Activated CD8-positive, alpha-beta T cell treated with anti-CD3 and anti-CD28 coated beads for 36 hours (primary cell): ENCODE data around the gene FBXL20. TPM values are rescaled to one million over a fixed set of nuclear protein-coding genes. Genes with fewer than 3 reads are reported as not detected.

Source experiments
- ATAC-seq: fragments of 200-7000 bp; cut with Tn5 transposase; one replicate; pipeline ENCODE4 v1.10.0; 2021; ENCODE audit warnings: mild to moderate bottlenecking, moderate library complexity
- CTCF ChIA-PET: fragments of 350-600 bp; sonication (Branson Sonifier 250); formaldehyde crosslinking; loops from one replicate; lab custom pipeline; 2021; ENCODE audit warnings: antibody characterized with exemption; lab: Charles Lee
- POLR2A ChIA-PET: fragments of 350-600 bp; sonication (Branson Sonifier 250); formaldehyde crosslinking; loops from one replicate; lab custom pipeline; 2021; ENCODE audit warnings: antibody characterized with exemption; lab: Charles Lee
- DNase-seq: peaks from one replicate; pipeline ENCODE4 v3.0.0-alpha.2; 2020
- H3K27ac Mint-ChIP-seq: one replicate; pipeline ENCODE4 v1.8.0; 2021; ENCODE audit warnings: mild to moderate bottlenecking, mixed read lengths
- H3K27me3 Mint-ChIP-seq: one replicate; pipeline ENCODE4 v1.8.0; 2021; ENCODE audit warnings: mixed read lengths
- H3K36me3 Mint-ChIP-seq: one replicate; pipeline ENCODE4 v1.8.0; 2021; ENCODE audit warnings: low read depth, mixed read lengths
- H3K4me1 Mint-ChIP-seq: one replicate; pipeline ENCODE4 v1.8.0; 2021; ENCODE audit warnings: low read depth, mixed read lengths
- H3K4me3 Mint-ChIP-seq: one replicate; pipeline ENCODE4 v1.8.0; 2021; ENCODE audit warnings: mild to moderate bottlenecking, moderate library complexity, mixed read lengths
- H3K9me3 Mint-ChIP-seq: one replicate; pipeline ENCODE4 v1.8.0; 2021; ENCODE audit warnings: mixed read lengths
- intact Hi-C: fragments of 100-400 bp; cut with micrococcal nuclease; formaldehyde crosslinking; loops from one replicate; pipeline ENCODE4 v1.10.0; 2022
- total RNA-seq, 2 experiments: library from RNA; stranded (reverse); gene quantifications; one replicate each; pipeline ENCODE4 v1.2.3, GENCODE V29; 2021
- TF ChIP-seq, protein P1 (sequence below): fragments of 200-600 bp; IDR thresholded peaks from one replicate; pipeline ENCODE4 v1.8.0; 2022; ENCODE audit warnings: antibody characterized with exemption, mild to moderate bottlenecking

FBXL20 gene
- total RNA-seq, 2 experiments from 2014 or later: 17.7 to 19.1 TPM

DNA sequence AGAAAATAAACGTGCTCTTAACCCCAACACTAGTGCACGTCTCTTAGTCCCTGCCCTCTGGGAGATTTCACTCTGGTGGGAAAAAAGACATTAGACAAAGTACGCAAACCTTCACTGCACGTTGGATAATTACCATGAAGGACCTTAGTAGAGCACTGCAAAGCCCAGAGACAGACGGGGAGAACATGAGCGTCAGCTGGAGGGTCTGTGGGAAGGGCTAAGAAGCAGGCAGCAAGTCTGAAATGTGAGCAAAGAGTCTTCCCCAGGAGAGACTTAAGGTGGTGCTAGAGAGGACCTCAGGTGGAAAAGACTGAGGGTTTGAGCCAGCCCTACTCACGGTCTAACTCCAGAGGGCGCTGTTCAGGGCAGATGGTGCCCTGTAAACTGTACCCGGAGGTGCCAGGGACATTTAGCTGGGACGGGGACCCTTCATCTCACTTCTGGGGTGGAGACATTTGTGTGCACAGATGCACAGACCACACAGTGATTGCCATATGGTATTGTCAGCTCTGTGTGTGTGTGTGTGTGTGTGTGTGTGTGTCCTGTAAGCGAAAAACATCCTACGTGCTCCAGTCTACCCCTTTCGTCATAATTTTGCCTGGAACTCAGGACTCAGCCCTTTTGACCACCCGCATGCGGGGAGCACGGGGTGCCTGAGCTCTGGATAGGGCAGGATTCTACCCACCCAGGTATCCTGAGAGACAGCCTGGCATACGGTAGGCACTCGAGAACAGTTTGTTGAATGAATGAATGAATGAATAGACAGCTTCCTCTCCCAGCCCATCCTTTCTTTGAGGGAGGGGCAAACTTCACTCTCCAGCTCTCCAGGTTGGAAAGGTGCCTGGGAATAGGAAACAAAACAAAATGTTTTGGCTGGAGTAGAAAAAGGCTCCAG lies 165.6 kb downstream of the FBXL20 start:
- H3K4me3 Mint-ChIP-seq: no peak overlapping the region
- peak; percentile 77 for ATAC-seq
- POLR2A ChIA-PET: interaction anchor here (0.7 to 5.7 kb wide), 6 partner anchors 9 to 168 kb away, joined by 3 to 39 read pairs (median 6); partner anchors contain the start of gene RPL19
- CTCF ChIA-PET: interaction anchor here (0.6 to 10.9 kb wide), 29 partner anchors 11 to 258 kb away, joined by 3 to 516 read pairs (median 4); partner anchors contain the start of genes MED1 and RPL19
- H3K9me3 Mint-ChIP-seq: no peaks in the 10 kb centered on the region
- H3K27me3 Mint-ChIP-seq: peaks cover 2% of the 10 kb centered on the region
- TF ChIP-seq, protein P1, sequence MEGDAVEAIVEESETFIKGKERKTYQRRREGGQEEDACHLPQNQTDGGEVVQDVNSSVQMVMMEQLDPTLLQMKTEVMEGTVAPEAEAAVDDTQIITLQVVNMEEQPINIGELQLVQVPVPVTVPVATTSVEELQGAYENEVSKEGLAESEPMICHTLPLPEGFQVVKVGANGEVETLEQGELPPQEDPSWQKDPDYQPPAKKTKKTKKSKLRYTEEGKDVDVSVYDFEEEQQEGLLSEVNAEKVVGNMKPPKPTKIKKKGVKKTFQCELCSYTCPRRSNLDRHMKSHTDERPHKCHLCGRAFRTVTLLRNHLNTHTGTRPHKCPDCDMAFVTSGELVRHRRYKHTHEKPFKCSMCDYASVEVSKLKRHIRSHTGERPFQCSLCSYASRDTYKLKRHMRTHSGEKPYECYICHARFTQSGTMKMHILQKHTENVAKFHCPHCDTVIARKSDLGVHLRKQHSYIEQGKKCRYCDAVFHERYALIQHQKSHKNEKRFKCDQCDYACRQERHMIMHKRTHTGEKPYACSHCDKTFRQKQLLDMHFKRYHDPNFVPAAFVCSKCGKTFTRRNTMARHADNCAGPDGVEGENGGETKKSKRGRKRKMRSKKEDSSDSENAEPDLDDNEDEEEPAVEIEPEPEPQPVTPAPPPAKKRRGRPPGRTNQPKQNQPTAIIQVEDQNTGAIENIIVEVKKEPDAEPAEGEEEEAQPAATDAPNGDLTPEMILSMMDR: peak; percentile 83
- intact Hi-C loops: no loop called here
- peak; percentile 80 for DNase-seq
- H3K36me3 Mint-ChIP-seq: no peaks in the 10 kb centered on the region
- H3K27ac Mint-ChIP-seq: no peak overlapping the region
- peaks cover 35% of the 10 kb centered on the region for H3K4me1 Mint-ChIP-seq

DNA sequence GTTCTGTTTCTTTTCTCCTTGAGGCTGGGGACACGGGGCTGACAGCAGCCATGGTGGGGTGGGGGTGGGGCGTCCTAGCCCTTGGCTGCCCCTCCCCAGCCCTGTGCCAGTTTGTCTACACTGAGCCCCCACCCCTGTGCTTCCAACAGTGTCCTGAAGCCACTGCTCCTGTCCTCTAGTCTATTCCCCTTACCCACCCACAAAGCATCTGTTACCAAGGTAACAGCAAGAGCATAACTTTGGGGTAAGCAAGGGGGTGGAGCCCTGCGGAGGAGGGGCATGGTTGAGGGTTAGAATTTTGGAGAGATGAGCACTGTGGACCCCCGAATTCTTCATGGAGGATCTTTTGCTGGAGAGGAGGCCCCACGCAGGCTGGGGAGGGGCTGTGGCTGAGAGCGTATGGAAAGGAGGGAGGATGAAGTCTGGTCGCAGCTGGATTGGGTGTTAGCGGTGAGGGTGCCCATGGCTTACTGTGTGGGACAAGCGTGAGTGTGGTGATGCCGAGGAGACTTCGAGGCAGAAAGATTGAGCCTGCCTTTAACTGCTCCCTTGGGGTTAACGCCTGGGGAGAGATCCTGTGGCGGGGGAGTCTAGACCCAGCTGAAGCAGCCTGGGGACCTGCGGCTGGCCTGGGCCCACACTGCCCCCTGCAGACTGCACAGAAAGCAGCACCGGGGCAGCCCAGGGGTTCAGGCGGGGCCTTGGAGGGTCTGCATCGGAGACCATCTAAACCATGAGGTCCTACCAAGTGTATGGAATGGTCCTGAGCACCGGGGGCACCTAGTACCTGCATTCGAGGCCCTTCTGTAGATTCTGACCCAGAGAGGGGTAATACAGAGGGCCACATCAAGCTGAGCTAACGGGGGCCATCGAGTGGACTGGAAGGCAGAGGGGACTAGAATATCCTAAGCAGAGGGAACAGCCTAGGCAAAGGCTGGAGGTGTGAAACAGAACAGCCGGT lies 169.6 kb downstream of the FBXL20 start:
- CTCF ChIA-PET: interaction anchor here (0.8 to 10.9 kb wide), 17 partner anchors 10 to 249 kb away, joined by 3 to 516 read pairs (median 4); partner anchors contain the start of gene RPL19
- Mint-ChIP-seq H3K36me3 (no peaks in the 10 kb centered on the region), H3K4me1 (peaks cover 18% of the 10 kb centered on the region), H3K27me3 (peaks cover 14% of the 10 kb centered on the region), H3K9me3 (no peaks in the 10 kb centered on the region), H3K27ac (peak overlapping the region; percentile 60), H3K4me3 (peak overlapping the region; percentile 25)
- ATAC-seq (peak; percentile 85), DNase-seq (peak; percentile 82)
- TF ChIP-seq, protein P1: peak; percentile 92
- intact Hi-C loops: no loop called here
- POLR2A ChIA-PET: interaction anchor here (0.5 to 2.3 kb wide), 9 partner anchors 10 to 48 kb away, joined by 3 to 17 read pairs (median 5); partner anchors contain the start of gene RPL19

DNA sequence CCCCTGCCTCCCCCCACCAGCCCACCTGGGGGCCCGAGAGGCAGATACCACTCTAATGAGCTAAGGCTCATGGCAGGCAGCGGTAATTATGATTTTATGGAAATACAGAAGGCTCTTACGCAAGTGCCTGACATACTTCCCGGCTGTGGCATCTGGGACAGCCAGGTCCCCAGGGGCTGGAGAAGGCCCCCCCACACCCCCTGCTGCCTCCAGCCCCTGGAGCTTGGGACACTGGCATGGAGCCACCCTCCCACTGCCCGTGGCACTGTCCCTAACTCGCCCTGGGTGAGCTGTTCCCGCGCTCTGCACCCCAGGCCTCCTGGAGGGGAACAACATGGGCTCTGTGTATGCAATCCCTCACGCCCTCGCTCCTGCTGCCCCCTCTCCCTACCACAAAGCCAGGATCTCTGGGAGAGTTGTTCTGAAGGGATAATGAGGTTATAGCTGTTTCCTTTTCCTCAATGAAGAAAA lies 170.3 kb downstream of the FBXL20 start:
- Mint-ChIP-seq H3K27ac (no peak overlapping the region), H3K27me3 (peaks cover 16% of the 10 kb centered on the region), H3K9me3 (no peaks in the 10 kb centered on the region), H3K36me3 (no peaks in the 10 kb centered on the region), H3K4me3 (no peak overlapping the region), H3K4me1 (peaks cover 21% of the 10 kb centered on the region)
- intact Hi-C loops: no loop called here
- TF ChIP-seq, protein P1: no peak
- POLR2A ChIA-PET: interaction anchor here (0.7 to 2.3 kb wide), 6 partner anchors 22 to 48 kb away, joined by 3 to 17 read pairs (median 6); partner anchors contain the start of gene RPL19
- CTCF ChIA-PET: interaction anchor here (1.3 to 10.9 kb wide), 6 partner anchors 11 to 67 kb away, joined by 3 to 516 read pairs (median 15); partner anchors contain the start of gene RPL19
- DNase-seq: no peak
- no peak for ATAC-seq

DNA sequence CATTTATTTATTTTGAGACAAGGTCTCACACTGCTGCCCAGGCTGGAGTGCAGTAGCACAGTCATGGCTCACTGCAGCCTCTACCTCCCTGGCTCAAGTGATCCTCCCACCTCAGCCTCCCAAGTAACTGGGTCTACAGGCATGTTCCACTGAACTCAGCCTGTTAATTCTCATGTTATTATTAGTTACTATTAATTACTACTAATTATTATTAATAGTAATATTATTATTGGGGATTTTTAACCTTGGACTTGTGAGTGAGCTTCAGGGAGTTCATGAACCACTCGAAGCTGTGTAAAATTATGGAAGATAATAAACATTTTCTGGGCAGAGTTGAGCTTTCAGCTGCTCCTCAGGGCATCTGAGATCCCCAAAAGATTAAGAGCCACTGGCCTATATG lies 171.1 kb downstream of the FBXL20 start:
- peaks cover 18% of the 10 kb centered on the region for H3K4me1 Mint-ChIP-seq
- H3K27ac Mint-ChIP-seq: no peak overlapping the region
- H3K9me3 Mint-ChIP-seq: no peaks in the 10 kb centered on the region
- DNase-seq (no peak), ATAC-seq (no peak)
- POLR2A ChIA-PET: interaction anchor here (0.7 to 2.3 kb wide), 2 partner anchors 26 to 31 kb away, joined by 3 to 15 read pairs; partner anchors contain the start of gene RPL19
- CTCF ChIA-PET: interaction anchor here (1.3 to 10.9 kb wide), 4 partner anchors 12 to 66 kb away, joined by 3 to 516 read pairs (median 28); partner anchors contain the start of gene RPL19
- peaks cover 20% of the 10 kb centered on the region for H3K27me3 Mint-ChIP-seq
- TF ChIP-seq, protein P1: no peak
- intact Hi-C loops: no loop called here
- no peak overlapping the region for H3K4me3 Mint-ChIP-seq
- no peaks in the 10 kb centered on the region for H3K36me3 Mint-ChIP-seq
